Stimulated activated CD8-positive, alpha-beta memory T cell treated with anti-CD3 and anti-CD28 coated beads, Interleukin-2, amount 100 ng/mL, for 48 hours (primary cell): ENCODE measurements around the gene LENG9.
A peak's percentile ranks its signal among the peaks of the same experiment; 100 is the strongest.
"Not testable (repeated sequence)": the region's sequence is repeated elsewhere in the genome, so short reads cannot be mapped to it uniquely, and the experiment has no call there.

ENCODE experiments used
- DNase-seq, 2 donors: peaks; one replicate each; pipeline ENCODE4 v3.0.0-alpha.2; 2020; ENCODE audit warnings: low read depth in 2 of 2

Gene LENG9

DNA sequence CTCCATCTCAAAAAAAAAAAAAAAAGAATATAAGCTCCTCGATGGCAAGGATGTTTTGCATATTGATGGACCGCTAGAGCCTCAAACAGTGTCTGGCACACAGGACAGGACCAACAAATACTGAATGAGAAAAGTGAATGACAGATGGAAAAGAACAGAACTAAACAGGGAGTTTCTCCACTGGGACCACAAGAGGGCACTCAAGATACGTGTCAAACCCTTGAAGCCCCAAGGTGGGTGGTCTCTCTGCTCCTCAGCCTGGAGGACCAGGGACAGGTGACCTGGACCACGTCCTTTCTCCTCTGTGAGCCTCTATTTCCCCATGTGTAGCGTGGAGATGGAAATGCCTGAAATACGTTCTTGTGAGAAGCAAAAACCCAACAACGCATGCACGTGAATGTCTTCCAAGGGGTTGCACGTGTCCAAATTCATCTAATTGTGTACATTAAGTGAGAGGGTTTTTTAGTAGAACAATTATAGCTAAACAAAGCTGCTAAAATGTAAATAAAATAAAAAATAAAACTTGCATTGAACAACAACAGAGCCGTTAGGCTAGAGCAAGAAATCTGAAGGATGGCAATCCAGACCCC is 15.2 kb upstream of the LENG9 start:
- no peak for DNase-seq

DNA sequence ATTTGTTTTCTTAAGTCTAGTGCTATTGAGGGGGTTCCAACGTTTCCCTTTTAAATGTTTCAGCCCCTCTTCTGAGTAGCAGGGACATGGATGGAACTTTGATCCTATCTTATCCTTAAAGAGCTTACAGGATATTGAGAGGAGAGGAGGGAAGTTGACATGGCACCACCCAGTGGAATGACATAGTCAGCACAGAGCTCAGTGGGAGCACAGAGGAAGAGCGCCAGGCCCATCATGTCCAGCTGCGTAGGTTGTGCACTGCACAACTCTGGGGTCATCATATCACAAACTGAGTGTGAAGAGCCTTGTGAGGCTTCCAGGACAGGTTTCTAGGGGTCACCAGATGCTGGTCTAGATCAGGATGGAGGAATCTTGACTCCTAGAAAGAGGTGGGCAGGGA is 14.1 kb upstream of the LENG9 start:
- no peak for DNase-seq

DNA sequence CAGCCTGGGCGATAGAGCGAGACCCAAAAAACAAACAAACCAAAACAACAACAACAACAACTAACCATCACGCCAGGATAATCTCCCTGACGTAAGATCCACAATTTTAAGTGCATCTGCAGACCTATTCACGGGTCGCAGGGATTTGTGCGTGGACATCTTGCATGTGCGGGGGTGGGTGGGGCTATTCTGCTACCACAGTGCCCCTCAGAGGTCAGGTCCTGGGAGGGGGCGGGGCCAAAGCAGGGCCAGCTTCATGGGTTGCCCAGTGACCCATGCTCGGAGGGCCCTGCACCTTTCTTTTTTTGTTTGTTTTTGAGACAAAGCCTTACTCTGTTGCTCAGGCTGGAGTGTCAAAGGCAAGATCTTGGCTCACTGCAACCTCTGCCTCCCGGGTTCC is 12.1 kb upstream of the LENG9 start:
- DNase-seq, result no peak

DNA sequence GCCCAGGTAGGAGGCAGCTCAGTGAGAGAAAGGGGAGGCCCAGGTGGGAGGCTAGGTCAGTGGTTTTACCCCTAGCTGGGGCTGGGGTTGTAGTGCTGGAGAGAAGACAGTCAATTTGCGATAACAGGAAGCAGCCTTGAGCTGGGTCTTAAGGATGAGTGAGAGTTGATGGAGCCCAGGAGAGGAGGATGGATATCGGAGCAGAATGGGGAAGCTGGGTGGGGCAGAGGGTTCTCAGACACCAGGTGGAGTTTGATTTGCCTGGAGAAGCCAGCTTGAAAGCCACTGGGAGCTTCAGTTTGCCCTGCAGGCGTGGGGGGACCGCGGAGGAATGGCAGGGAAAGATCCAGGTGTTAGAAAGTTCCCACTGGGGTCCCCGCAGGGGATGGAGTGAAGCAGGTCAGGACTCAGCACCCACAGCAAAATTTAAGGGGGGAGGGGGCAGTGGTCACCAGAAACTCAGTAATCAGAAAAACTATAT is 10.4 kb upstream of the LENG9 start:
- DNase-seq, result no peak

DNA sequence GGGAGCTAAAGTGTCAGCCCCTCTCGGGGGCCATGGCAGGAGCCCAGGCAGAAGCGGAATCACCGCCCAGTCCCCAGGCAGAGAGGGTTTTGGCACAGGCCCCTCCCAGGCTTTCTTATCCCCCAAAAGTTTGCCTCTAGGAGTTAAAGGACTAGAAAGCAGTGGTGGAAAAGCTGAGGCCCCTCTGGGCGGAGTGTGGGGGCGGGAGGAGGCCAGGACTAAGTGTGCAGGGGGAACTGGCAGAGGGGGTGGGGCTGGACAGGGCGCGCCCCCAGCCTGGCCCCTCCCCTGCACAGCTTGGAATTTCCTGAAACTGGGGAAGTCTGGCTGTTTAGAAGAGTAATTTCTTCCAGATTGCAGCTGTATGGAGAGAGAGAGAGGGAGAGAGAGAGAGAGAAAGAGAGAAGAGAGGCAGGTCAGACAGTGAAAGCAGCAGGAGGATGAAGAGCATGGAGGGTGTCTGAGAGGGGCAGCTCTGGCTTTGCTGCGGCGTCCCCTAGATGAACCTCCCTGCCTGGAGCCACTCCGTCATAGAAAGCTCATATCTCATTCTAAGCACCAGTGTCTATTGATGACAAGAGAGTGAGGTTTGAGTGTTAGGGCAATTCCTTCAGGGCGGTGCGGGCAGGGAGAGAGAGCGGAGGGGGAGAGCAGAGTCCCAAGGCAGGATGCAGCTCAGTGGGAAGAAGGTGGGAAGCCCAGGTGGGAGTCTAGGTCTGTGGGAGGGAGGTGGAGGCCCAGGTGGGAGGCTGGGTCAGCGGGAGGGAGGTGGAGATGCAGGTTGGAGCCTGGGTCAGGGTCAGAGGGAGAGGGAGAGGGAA is 9.7 kb upstream of the LENG9 start, which contains the start of gene CDC42EP5:
TSS of gene CDC42EP5 (minus strand) at position 226 of the 821 bp plus-strand sequence. CDS start 7,749 bp downstream, outside the sequence.
- no peak for DNase-seq

DNA sequence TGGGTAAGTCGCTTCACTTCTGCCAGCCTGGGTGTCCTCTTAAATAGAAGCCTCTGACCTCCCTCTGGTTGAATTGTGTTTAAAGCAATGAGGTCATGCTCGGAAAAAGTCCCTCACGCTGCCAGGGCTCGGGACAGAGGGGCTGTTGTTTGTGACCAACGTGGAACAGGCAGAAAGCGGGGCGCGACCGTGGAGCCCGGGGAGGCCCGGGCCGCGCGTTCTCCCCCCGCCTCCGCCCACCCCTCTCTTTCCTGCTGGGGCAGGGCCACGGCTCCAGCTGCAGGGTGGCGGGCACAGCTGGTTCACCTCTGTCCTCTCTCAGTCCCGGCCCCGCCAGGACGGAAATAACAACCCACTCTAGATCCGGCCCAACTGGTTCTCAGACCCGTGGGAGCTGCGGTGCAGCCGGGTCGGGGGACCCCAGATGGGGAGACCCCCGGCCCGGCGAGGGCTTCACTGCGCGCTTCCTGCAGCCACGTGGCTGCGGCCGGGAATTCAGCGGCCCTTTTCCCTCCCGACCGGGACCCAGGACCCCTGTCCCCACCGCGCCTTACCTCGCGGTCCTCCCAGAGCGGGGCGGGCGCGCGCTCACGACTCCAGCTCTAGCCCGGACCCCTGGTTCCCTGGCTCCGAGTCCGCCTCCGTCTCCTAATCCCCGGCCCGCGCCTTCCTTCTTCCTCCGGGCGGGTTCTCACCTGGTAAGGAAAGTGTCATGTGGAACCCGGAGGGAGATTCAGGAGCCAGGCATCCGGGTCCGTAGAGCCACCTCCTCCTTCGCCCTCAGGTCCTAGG is 7.6 kb upstream of the LENG9 start:
- DNase-seq, result no peak

DNA sequence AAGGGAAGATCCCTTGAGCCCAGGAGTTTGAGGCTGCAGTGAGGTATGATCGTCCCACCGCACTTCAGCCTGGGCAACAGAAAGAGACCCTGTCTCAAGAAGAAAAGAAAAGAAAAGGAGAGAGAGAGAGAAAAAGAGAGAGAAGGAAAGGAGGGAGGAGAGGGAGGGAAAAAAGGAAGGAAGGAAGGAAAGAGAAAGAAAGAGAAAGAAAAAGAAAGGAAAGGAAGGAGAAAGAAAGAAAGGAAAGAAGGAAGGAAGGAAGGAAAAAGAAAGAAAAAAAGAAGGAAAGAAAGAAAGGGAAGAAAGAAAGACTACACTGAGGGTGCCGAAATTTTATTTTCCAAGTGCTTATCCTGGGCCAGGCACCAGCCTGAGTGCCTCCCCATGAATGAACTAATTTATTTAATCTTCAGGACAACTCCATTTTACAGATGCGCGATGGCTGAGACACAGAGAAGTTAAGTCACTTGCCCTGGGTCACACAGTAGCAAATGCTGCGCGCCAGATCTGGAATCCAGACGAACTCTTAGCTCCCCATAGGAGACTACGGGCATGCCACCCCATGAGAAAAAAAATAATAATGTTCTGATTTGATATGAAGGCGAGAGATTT is 6.8 kb upstream of the LENG9 start:
- DNase-seq, result no peak

DNA sequence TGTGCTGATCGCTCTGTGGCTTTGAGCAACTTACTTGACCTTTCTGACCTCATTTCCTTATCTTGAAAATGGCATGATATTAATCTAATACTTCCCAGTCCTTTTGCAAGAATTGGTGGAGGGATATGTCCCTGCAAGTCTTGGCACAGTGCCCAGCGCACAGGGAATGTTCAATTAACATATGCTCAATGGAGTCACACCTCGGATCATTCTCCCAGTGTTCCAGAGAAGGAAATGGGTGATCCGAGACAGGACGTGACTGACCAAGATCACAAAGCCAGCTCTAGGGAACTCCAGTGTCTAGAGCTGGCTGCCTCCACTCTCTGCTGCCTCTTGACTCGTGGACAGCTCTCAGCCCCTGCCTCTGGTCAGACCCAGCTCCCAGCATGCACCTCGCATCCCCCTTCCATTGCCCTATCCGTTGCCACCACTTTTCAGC is 5.9 kb upstream of the LENG9 start:
- DNase-seq, result no peak

DNA sequence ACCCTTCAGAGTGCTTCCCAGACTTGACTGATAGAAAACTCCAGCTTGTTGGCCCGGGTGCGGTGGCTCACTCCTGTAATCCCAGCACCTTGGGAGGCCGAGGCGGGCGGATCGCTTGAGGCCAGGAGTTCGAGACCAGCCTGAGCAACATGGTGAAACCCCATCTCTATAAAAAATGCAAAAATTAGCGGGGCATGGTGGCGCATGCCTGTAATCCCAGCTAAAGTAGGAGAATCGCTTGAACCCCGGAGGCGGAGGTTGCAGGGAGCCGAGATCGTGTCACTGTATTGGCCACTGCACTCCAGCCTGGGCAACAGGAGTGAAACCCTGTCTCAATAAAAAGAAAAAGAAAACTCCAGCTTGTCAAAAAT is 2.5 kb upstream of the LENG9 start:
- not testable (repeated sequence) for DNase-seq

DNA sequence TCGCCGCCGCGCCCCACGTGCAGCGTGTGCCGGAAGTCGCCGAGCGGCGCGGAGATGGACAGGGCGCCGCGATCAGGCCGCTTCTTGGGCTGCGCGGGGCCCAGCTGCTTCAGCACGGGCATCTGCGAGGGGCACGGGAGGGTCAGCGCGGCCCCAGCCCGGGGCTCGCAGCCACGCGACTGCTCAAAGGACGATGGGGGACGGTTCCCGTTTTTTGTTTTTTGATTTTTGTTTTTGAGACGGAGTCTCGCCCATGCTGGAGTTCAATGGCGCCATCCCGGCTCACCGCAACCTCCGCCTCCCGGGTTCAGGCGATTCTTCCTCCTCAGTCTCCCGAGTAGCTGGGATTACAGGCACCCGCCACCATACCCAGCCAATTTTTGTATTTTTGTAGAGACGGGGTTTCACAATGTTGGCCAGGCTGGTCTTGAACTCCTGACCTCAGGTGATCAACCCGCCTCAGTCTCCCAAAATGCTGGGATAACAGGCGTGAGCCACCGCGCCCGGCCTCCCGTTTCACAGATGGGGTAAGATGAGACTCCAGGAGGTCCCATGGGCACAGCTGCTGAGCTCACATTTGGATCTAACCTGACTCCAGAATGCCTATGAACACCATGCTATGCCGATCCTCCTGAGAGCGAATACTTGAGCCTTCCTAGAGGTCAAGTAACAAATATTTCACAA is 2.0 kb upstream of the LENG9 start:
- no peak for DNase-seq

DNA sequence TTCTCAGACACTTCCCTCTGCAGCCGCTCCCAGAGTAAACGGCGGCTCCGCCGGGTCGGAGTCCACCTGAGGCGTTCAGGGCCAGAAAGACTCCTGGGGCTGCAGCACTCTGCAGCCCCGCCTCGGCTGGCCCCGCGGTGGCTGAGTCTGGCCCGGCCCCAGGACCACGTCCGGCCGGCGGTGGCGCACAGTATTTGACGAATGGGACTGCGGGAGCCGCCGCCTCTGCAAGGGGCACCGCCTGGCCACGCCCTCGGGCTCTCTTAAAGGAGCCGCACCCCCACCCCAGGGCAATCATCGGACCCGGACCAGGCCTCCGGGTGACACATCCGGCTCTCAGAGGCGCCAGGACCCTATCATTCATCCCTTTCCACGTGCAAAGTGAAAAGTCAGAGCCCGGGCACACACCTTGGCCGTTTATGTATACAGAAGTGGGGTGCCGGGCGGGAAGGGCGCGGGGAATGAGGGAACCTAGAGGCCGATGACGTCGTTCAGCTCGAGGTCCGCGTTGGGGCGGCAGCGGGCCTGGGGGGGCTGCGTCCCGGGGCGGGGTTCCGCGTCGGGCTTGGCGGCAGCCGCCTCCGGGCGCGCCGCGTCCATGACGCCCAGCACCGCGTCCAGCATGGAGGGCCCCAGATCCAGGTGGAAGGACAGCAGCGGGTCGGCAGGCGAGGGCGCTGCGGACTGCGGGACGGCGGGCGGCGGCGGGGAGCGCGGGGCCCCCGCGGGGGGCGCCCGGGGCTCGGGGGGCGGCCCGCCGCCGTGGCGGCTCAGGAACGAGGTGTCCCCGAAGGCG is 1.2 kb upstream of the LENG9 start:
- peak; percentile 77 to 81 for DNase-seq

DNA sequence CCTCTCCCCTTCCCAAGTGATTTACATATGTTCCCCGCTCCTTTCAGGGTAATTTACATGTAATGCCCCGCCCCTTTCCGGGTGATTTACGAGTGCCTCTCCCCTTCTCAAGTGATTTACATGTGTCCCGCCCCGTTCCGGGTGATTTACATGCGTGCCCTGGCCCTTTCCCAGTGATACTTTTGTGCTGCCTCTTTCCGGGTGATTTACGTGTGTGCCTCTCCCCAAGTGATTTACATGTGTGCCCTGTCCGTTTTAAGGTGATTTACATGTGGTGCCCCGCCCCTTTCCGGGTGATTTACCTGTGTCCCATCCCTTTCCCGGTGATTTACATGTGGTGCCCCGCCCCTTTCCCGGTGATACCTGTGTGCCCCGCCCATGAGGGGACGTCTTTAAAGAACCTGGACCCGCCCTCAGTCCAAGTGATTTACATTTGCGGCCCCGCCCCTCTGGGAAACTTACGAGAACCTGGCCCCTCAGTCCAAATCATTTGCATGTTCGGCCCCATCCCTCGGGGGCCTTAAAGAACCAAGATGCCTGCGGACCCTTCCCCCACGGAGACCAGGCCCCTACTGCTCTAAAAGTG is 559 bp upstream of the LENG9 start:
- peak; percentile 68 to 92 for DNase-seq

DNA sequence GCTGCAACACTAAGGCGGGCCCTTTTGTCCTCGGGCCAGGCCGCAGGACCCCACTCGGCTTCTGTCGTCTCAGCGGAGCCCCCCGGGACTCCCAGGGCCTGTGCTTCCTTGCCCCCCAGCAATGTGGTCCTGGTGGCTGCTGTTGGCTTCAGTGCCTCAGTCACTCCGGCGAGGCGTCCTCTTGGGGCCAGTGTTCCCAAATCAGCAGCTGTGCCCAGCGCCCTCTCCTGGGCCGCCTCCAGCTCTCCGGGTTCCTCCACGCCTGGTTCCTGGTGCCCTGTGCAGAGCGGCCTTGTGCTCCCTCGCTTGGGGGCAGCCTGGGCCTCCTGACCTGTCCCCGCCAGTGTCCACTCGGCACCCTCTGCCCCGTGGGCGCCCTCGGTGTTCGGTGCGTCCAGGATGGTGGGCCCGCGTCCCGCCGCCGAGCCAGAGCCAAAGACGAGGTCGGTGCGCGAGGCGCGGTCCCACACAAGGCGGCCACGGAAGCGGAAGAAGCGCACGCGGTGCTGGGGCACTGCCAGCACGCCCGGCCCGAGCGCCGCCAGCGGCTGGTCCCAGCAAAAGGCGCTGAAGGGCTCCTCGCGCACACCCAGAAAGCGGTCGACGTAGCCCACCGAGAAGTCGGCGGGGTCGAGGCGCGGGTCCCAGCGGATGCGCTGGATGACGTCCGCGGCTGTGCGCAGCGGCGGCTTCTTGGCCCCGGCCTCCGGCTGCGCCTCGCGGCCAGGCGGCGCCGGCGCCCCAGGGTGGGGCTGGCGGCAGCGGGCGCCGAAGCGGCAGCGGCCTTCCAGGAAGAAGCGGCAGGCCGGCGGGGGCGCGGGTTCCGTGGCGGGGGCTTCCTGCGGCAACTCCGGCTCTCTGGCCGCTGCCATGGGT is 685 bp downstream of the LENG9 start:
- peak; percentile 37 to 48 for DNase-seq

DNA sequence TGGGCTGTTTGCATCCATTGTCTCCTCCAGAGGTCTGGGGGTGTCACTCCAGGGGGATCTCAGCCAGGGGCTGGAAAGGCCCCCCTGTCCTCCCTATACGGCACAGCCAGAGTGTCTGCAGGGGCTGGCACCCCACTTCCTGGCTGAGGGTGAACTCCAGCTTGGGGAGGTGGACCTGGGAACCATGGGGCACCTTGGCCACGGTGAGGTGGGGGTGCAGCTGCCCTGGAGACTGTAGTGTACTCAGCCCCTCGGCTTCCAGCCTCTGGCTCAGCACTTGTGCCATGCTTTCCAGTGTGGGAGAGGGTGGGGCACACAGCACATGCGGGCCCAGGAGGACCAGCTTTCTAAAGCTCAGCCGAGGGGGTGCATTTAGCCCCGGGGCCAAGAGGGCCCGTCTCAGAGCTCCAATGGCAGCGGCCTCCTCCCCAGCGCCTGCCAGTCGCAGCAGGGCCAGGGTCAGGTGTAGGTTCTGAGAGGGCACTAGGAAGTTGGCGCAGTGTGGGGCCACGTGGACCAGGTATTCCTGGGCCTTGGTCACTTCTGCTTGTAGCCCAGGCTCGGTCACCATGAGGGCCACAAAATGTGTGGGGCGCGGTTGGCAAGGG is 1.4 kb downstream of the LENG9 start:
- no peak for DNase-seq

DNA sequence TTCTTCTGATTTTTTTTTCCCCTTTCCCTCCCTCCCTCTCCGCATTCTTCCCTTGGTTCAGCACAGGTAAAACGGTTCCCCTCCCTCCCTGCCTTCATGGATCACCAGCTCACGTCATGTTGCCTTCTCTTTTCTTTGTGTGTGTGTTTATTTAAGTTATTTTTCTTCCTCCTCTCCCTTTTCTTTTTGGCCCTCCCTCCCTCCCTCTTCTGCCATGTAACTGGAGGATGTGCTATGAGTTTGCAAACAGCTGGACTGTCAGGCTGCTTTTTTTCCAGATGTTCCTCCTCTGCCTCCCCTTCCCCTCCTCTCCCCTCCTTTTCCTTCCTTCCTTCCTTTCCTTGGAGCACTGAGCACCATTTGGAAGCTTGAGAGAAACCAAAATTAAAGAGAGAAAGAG is 2.0 kb downstream of the LENG9 start:
- no peak for DNase-seq

DNA sequence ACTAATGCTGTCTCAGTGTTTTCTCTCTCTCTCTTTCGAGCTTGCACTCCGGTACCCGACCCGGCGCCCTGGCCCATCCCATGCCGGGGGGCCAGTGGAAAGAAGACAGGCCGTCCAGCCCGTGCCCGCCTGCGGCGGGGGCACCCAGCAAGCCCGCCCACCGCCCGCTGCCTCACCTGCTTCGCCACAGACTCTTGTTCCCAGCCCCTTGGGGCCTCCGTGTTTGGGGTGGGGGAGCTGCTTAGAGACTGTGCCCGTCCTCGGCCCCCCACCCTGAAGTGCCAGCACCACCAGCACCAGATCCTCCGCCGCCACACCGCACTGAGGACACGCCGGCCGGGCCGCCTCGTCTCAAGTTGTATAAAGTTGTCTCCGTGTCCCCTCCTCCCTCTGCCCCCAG is 2.4 kb downstream of the LENG9 start:
- no peak for DNase-seq

DNA sequence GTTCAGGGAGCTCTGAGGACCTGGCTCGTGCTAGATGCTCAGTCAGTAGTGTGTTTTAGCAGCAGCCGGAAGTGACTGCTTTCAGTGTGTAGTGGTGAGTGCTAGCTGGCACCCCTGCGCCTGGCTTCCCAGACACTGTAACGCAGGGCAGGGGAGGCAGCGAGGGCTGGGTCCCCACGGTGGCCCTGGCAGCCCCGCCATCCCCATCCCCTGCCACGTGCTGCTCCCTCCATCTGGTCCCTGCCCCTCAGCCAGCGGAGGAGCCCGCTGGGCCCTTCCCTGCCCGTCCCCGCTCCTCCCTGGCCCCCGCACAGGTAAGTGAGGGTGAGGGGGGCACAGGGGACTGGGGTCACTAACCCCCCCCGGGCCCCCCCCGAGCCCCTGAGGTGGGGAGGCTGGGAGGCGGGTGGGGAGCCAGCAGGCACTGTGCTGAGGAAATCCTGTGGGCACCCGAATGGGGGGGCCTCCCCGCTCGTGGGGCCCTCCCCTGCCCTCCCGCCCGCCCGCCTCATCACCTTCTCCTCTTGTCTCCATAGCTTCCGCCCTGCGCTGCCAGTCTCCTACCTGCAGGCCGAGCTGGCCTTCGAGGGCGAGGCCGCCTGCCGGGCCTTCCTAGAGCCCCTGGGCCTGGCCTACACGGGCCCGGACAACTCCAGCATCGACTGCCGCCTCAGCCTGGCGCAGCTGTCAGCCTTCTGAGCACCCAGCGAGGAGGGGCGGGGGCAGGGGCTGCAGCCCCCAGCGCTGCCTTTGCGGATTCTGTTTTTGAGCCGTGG is 3.2 kb downstream of the LENG9 start:
- DNase-seq, result no peak
